ENCODE data around the gene KRTAP3-2.

The KRTAP3-2 gene

DNA sequence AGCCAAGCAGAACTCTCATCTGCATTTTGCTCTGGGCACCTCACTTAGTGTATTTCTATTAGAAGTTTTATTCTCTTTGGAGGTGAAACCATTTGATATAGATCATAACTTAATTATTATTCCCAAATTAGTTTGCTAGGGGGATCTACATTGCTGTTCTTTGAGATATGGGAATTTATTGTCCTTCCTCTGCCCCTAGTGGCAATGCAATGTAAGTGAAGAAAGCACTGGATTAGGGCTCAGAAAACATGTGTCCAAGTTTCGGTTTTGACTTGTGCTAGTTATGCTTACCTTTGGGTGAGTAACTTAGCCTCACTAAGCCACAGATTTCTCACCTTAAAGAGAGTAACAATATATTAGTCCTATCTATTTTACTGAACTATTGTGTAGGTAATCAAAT lies 35.9 kb downstream of the KRTAP3-2 start:
- peak; percentile 16 for DNase-seq (ENCODE audit: low spot score)

GRCh38 chr17:40962059-40962561 lies 37.6 kb downstream of the KRTAP3-2 start:
- no peak for DNase-seq (ENCODE audit: low spot score)

- no peak for DNase-seq (ENCODE audit: low spot score)
These were observed 38.1 kb downstream of the KRTAP3-2 start for GRCh38 chr17:40961591-40961990.

DNA sequence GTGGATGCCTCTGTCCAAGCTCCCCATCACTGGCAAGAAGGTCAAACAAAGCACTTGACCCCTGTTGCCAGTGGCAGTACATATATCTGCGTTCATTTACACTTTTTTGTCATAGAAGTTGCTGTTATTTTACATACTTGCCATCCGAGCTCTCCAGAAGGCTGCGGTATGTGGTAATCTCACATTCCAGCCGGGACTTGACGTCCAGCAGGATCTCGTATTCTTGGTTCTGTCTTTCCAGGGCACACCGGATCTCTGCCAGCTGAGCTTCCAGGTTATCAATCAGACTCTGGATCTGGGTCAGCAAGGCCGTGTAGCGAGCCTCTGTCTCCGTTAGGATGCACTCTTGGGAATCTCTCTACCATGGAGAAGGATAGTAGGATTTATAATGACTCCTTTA lies 39.6 kb downstream of the KRTAP3-2 start:
- DNase-seq (ENCODE audit: low spot score), result no peak

DNA sequence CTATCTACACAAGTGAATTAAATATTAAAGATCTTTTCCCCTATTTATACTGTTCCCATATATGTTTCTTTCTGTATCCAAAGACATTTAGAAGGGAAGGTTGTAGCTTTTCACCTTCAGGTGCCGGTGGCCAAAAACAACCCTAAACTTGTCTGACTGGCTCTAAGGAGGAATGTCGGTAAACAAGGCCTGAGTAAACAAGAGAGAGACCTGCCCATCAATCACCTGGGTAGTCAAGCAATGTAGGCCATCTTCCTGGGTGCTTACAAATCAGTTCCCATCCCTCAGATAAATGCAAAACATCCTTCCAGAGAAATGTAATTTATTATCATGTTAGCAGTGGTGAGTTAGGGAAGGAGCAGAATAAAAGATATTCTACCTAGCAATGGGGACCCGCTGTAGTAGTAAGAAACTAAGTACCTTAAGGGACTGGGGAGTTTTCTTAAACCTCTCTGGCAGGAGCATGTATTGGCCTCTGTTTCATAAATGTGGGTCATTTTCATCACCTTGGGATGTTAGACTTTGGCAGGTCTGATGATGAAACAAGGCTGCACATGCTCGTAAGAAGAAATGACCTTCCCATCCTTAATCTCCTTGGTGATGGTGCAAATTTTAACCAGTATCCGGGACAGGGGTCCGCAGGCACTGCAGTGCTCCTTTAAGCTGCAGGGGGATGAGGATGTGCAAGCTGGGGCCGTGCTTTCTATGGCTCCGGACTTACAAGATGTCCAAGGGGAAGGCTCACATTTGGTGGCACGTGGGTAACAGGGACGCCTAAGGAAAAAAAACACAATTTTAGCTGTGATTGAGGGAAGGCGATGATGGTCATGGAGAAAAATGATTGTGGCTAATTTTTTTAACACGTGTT lies 41.4 kb downstream of the KRTAP3-2 start:
- DNase-seq (ENCODE audit: low spot score), result no peak

GRCh38 chr17:40956401-40957254 lies 43.1 kb downstream of the KRTAP3-2 start:
- no peak for DNase-seq (ENCODE audit: low spot score)

DNA sequence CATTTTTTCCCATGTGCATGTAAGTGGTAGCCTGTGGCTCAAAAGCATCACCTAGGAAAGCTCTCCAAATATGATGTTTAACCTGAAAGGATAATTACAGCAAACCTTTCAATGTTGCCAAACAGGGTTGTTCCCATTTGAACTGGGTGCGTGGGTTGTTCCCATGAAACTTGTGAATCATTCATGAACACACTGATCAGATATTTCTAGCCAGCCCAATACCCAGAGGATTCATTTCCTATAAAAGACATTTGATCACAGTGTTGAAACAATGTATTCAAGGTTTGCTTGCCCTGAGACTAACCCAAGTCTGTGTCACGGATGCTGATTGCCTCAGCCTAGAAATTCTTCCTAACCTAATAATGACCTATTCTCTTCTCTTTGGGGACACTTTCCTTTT lies 45.8 kb downstream of the KRTAP3-2 start:
- no peak for DNase-seq (ENCODE audit: low spot score)

- no peak for DNase-seq (ENCODE audit: low spot score)
These were observed 47.0 kb downstream of the KRTAP3-2 start for GRCh38 chr17:40952661-40953060.

GRCh38 chr17:40952154-40952553 lies 47.6 kb downstream of the KRTAP3-2 start:
- DNase-seq (ENCODE audit: low spot score), result no peak

- DNase-seq (ENCODE audit: low spot score), result no peak
These were observed 48.6 kb downstream of the KRTAP3-2 start for GRCh38 chr17:40951011-40951622.

DNA sequence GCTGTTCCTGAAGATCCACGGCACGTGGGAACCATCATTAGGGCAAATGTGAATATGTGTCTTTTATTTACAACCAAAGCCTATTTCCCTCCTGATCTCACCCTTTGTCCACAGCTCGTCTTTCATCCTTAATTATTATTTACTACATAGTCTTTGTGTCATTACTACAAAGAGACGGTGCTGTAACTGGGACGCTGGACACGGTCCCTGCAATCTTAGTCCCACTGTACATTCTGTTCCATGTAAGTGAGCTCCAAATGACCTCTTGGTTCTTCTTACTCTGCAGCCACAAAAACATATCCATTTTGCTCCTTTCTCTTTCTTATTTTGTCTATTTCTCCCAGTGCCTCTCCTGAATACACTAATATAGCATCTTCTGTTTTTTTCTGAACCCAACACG lies 49.5 kb downstream of the KRTAP3-2 start:
- DNase-seq (ENCODE audit: low spot score), result no peak

- DNase-seq (ENCODE audit: low spot score), result no peak
These were observed 50.3 kb downstream of the KRTAP3-2 start for GRCh38 chr17:40949418-40949817.
